Upper lobe of left lung (tissue), 6 donors: ENCODE measurements around the gene HDDC2. TPM values are rescaled to one million over a fixed set of nuclear protein-coding genes. Genes with fewer than 3 reads are reported as not detected.

ENCODE experiments used
- ATAC-seq, 2 donors: fragments of 200-7000 bp; cut with Tn5 transposase; one replicate each; pipeline ENCODE4 v1.9.1; 2022; ENCODE audit warnings: mild to moderate bottlenecking in 2 of 2, moderate library complexity in 2 of 2; ENCODE audit not compliant: low FRiP score in 2 of 2
- DNase-seq, 2 donors: peaks; one replicate each; pipeline ENCODE4 v3.0.0-alpha.2; 2019 to 2020
- H3K27ac ChIP-seq, 4 donors: fragments of 200-600 bp; sonication (generic); one replicate each; pipeline ENCODE4 v1.5.1; 2016 to 2019
- H3K27me3 ChIP-seq, 4 donors: fragments of 200-600 bp; sonication (generic); one replicate each; pipeline ENCODE4 v1.5.1; 2017 to 2019
- H3K36me3 ChIP-seq, 4 donors: fragments of 200-600 bp; sonication (generic); one replicate each; pipeline ENCODE4 v1.5.1; 2016 to 2019
- H3K4me1 ChIP-seq, 4 donors: fragments of 200-600 bp; sonication (generic); one replicate each; pipeline ENCODE4 v1.5.1; 2018 to 2019
- H3K4me3 ChIP-seq, 4 donors: fragments of 200-600 bp; sonication (generic); one replicate each; pipeline ENCODE4 v1.5.1; 2017 to 2019; ENCODE audit warnings: mild to moderate bottlenecking in 2 of 4, moderate library complexity in 1 of 4
- H3K9me3 ChIP-seq, 4 donors: fragments of 200-600 bp; sonication (generic); one replicate each; pipeline ENCODE4 v1.5.1; 2018 to 2019
- EP300 ChIP-seq, 4 donors: sonication (generic); formaldehyde crosslinking; IDR thresholded peaks; one replicate each; pipeline ENCODE4 v1.5.1; 2017; ENCODE audit warnings: antibody characterized with exemption in 4 of 4, control low read depth in 2 of 4
- POLR2A ChIP-seq, 4 donors: fragments of 450-650 bp; IDR thresholded peaks; one replicate each; pipeline ENCODE4 v1.5.1; 2016 to 2017; ENCODE audit warnings: antibody characterized with exemption in 4 of 4, mild to moderate bottlenecking in 2 of 4
- POLR2AphosphoS5 ChIP-seq, 2 donors: sonication (generic); formaldehyde crosslinking; IDR thresholded peaks; one replicate each; pipeline ENCODE4 v1.5.1; 2017; ENCODE audit warnings: antibody characterized with exemption in 2 of 2
- WGBS, 2 donors: methylation state at CpG; one replicate each; pipeline ENCODE4 v1.1.5; 2017 to 2018; 5-methylcytosine and 5-hydroxymethylcytosine counted together
- total RNA-seq, 6 donors: library from RNA; depleted of rRNA in 4 of 6; stranded (reverse); fragments of >200 nt in 4 of 6; gene quantifications; one replicate each; pipeline versions ENCODE4 v1.1.0 to v1.2.1, GENCODE V29; 2016 to 2021
- TF ChIP-seq, protein P1 (sequence below), 6 experiments: fragments of 450-650 bp in 4 of 6; fragments of 200-600 bp in 2 of 6; sonication (generic) in 2 of 6; IDR thresholded peaks; one replicate each; pipeline ENCODE4 v1.5.1; 2016 to 2019; ENCODE audit warnings: antibody characterized with exemption in 6 of 6
- donor health status: DM: no; HTN: no; CAD: no; lungs with moderate emphysema.
- donor health status: DM: no; HTN: yes; CAD: no; lungs with severe emphysema.

Gene HDDC2
- total RNA-seq, 6 donors from 2014 or later, result 31.4 to 57.5 (median 47.4) TPM

DNA sequence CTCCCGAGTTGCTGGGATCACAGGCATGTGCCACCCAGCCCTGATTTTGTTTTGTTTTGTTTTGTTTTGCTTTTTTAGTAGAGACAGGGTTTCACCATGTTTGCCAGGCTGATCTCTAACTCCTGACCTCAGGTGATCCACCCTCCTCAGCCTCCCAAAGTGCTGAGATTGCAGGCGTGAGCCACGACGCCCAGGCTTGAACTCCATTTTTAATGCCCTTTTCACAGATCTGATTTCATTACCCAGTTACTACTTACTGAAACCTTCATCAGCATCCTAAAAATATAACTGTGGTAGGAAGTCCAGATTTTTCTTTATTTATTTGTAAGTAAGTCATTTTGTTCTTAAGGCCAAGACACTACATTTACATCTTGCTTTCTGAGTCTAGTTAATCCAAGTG is 64.0 kb downstream of the HDDC2 start:
- 89 to 97% methylated on average over 4 of the region's 4 CpGs for WGBS, 2 donors
- no peak for TF ChIP-seq EP300 (IDR thresholded peaks at IDR 0.05)
- TF ChIP-seq, protein P1, sequence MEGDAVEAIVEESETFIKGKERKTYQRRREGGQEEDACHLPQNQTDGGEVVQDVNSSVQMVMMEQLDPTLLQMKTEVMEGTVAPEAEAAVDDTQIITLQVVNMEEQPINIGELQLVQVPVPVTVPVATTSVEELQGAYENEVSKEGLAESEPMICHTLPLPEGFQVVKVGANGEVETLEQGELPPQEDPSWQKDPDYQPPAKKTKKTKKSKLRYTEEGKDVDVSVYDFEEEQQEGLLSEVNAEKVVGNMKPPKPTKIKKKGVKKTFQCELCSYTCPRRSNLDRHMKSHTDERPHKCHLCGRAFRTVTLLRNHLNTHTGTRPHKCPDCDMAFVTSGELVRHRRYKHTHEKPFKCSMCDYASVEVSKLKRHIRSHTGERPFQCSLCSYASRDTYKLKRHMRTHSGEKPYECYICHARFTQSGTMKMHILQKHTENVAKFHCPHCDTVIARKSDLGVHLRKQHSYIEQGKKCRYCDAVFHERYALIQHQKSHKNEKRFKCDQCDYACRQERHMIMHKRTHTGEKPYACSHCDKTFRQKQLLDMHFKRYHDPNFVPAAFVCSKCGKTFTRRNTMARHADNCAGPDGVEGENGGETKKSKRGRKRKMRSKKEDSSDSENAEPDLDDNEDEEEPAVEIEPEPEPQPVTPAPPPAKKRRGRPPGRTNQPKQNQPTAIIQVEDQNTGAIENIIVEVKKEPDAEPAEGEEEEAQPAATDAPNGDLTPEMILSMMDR (IDR thresholded peaks at IDR 0.05), result no peak
- no peak for TF ChIP-seq POLR2A (IDR thresholded peaks at IDR 0.05)
- TF ChIP-seq POLR2AphosphoS5 (IDR thresholded peaks at IDR 0.05), result no peak
- H3K36me3 ChIP-seq, result no peaks in the 10 kb centered on the region
- H3K27me3 ChIP-seq, result no peaks in the 10 kb centered on the region
- peaks cover 0 to 6% (median 0%) of the 10 kb centered on the region in 4 donors for H3K9me3 ChIP-seq
- H3K4me3 ChIP-seq, result no peak overlapping the region
- no peak for ATAC-seq
- no peak overlapping the region for H3K27ac ChIP-seq
- DNase-seq, result no peak
- no peaks in the 10 kb centered on the region for H3K4me1 ChIP-seq

DNA sequence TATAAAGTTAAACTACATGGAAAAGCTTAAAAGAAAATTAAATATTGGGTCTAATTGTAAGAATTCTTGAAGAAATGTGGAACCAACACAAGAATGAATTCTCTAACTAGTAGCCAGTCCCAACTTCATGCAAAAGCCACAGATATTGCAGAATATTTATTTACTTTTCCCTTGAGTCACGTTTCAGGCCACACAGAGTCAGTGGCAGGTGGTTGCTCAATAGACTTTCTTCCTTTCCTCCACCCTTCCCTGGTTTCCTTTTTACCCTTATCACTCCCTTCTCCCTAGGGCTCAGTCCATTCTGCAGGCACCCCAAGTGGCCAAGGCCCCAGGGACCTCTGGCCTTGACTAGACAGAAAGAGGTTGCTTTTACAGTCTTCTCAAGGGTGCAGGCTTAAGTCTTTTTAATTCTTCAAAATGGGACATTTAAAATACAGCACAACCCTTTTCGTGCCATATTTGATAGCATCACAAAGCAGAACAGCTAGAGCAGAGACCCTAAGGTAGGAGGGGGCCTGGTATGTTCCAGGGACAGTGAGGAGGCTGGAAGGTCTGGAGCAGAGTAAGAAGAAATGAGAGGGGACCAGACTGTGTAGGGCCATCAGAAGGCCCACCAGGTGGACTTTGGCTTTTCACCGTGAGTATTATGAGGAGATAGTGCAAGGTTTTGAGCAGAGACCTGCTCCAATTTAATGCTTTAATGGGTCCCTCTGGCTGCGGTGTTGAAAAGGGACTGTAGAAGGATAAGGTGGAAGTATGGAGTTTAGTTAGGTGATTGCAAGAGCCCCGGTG is 65.0 kb downstream of the HDDC2 start:
- no peak for TF ChIP-seq EP300 (IDR thresholded peaks at IDR 0.05)
- TF ChIP-seq POLR2A (IDR thresholded peaks at IDR 0.05), result no peak
- TF ChIP-seq, protein P1 (IDR thresholded peaks at IDR 0.05), result no peak

DNA sequence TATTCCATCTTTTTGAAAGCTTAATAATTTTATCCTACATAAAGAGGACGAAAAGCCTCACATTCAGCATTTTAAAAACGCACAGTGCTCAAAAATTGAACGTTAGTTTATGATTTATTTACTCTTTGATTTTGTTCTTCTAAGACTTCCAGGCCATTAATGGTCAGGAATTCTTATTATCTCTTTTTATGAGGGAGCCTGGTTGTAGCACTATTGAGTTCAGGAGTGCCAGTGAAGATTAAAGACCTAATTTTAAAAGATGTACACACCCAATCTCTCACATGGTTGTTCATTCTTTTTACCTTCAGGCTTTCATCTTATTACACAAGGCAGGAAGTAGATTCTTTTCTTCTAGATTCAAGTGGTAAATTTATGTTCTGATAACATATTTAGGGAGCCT is 68.6 kb downstream of the HDDC2 start:
- ATAC-seq (no peak), DNase-seq (no peak)
- WGBS, 2 donors, result 62 to 66% methylated on average over 3 of the region's 3 CpGs
- Histone ChIP-seq H3K4me3 (no peak overlapping the region), H3K36me3 (no peaks in the 10 kb centered on the region), H3K27me3 (no peaks in the 10 kb centered on the region), H3K4me1 (no peaks in the 10 kb centered on the region), H3K27ac (no peak overlapping the region), H3K9me3 (no peaks in the 10 kb centered on the region)
- no peak for TF ChIP-seq POLR2A (IDR thresholded peaks at IDR 0.05)
- no peak for TF ChIP-seq POLR2AphosphoS5 (IDR thresholded peaks at IDR 0.05)
- TF ChIP-seq, protein P1 (IDR thresholded peaks at IDR 0.05), result no peak
- TF ChIP-seq EP300 (IDR thresholded peaks at IDR 0.05), result no peak

More for the DNA sequence above, 65.0 kb downstream of the HDDC2 start:
- no peak overlapping the region for H3K4me3 ChIP-seq
- H3K4me1 ChIP-seq, result no peaks in the 10 kb centered on the region
- H3K9me3 ChIP-seq, result peaks cover 0 to 6% (median 0%) of the 10 kb centered on the region in 4 donors
- no peak for DNase-seq
- ATAC-seq, result no peak
- no peak overlapping the region for H3K27ac ChIP-seq
- H3K36me3 ChIP-seq, result no peaks in the 10 kb centered on the region
- H3K27me3 ChIP-seq, result no peaks in the 10 kb centered on the region
- 78% methylated on average over 5 of the region's 5 CpGs for WGBS, 2 donors

DNA sequence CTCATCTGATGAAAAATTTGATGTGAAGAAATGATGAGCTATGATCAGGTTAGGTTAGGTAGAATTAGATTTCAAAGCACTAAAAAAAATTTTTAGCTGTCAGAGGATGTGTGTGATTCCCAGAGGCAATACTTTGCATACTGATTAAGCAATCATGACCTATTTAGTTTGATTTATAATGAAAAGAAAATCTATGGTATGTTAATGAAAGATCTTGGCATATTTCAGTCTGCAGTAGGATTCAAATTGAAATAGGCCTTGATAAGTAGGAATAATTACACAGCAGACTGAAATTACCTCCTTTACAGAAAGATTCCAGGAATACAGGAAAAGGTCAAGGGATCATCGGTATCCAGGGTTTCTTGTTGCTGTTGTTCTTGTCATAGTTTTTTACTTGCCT is 69.3 kb downstream of the HDDC2 start:
- Histone ChIP-seq H3K4me3 (no peak overlapping the region), H3K9me3 (no peaks in the 10 kb centered on the region), H3K4me1 (no peaks in the 10 kb centered on the region), H3K27ac (no peak overlapping the region), H3K36me3 (no peaks in the 10 kb centered on the region), H3K27me3 (no peaks in the 10 kb centered on the region)
- WGBS, 2 donors, result 75 to 93% methylated on average over 1 of the region's 1 CpG
- no peak for ATAC-seq
- TF ChIP-seq POLR2A (IDR thresholded peaks at IDR 0.05) (no peak), EP300 (IDR thresholded peaks at IDR 0.05) (no peak), POLR2AphosphoS5 (IDR thresholded peaks at IDR 0.05) (no peak)
- TF ChIP-seq, protein P1 (IDR thresholded peaks at IDR 0.05), result no peak
- DNase-seq, result no peak
